Endometrial microvascular endothelial cells (primary cell): ENCODE results near the gene GRB14. TPM values are rescaled to one million over a fixed set of nuclear protein-coding genes. Genes with fewer than 3 reads are reported as not detected.
"Not testable (repeated sequence)": the region's sequence is repeated elsewhere in the genome, so short reads cannot be mapped to it uniquely, and the experiment has no call there.

Experiments
- in situ Hi-C: cut with HindIII; loops from 2 replicates; pipeline ENCODE4 v1.10.0; 2017; ENCODE audit warnings: low sequenced_read_pairs, low pct_unique_long_range_greater_than_20kb; ENCODE audit errors: inconsistent ontology term
- total RNA-seq: library from RNA; depleted of rRNA; stranded (reverse); fragments of >200 nt; gene quantifications from one replicate; pipeline ENCODE4 v1.2.3, GENCODE V29; 2015; ENCODE audit errors: inconsistent ontology term

GRB14 gene
- total RNA-seq, 1 donor from 2014 or later = 0.09 TPM

DNA sequence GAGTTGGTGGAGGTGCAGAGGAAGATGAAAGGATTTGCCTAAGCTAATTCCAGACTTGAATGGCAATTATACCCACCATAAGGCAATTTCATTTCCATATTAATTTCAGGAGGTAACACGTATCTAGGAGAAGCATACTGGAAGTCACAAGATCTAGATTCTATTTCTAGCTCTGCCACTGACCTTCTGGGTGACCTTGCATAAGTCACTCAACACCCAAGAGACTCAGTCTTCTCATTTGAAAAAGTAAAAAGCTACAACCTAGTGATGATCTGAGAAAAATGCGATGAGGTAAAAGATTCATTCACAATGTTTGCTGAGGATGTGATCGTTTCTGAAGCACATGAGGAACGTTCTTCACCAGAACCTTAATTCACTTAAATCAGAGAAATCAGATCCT, 55.9 kb downstream of the GRB14 start:
- in situ Hi-C loops = no loop called here

GRCh38 chr2:164562666-164563065, 58.6 kb downstream of the GRB14 start:
- in situ Hi-C loops = no loop called here

- in situ Hi-C loops = no loop called here
Measured at GRCh38 chr2:164561991-164562390, 59.3 kb downstream of the GRB14 start.

DNA sequence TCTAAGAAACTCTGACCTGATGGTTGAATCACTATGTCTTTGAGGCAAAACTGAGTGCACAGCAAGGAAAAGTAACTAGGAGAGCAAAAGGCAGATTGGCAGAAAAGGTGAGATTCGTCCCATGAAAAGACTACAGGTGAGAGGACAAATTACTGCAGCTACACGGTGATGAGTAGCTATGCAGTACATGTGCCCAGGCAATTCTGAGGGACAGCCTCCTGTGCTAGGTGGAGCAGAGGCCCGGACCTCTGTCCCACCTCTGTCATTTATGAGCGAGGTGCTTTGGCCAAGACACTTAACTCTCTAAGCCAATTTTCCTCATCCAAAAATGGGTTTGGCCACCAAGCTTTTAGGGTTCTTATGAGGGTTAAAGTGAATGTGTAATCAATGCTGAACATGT, 59.9 kb downstream of the GRB14 start:
- in situ Hi-C loops = no loop called here

GRCh38 chr2:164560902-164561301, 60.4 kb downstream of the GRB14 start:
- in situ Hi-C loops = no loop called here

DNA sequence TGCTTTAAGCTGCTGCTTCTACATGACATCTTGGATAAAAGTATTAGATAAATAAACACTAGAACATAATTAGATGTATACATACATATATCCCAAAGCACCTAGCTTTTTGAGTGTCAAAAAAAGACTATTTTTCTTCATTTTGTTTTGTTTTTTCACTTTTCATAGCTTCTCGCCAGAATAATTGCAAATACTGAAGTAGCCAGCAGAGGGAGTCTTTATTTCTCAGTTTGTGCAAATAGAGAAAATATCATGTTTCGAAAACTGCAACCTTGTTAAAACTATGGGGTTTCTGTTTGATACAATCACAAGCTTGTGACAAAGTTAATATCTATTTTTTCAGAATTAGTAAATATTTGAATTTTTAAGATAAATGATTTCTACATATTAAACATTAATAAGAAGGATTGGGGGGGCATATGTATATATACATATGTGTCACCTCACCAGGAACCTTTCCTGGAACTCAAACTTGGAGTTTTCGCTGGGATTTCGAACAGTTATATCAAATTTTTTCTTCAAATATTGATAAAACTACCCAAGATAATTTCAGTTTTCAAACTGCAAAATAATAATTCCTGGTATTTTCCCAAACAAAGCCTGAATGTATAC, 61.0 kb downstream of the GRB14 start:
- in situ Hi-C loops = no loop called here

- in situ Hi-C loops = no loop called here
Measured at GRCh38 chr2:164558450-164558849, 62.8 kb downstream of the GRB14 start.

DNA sequence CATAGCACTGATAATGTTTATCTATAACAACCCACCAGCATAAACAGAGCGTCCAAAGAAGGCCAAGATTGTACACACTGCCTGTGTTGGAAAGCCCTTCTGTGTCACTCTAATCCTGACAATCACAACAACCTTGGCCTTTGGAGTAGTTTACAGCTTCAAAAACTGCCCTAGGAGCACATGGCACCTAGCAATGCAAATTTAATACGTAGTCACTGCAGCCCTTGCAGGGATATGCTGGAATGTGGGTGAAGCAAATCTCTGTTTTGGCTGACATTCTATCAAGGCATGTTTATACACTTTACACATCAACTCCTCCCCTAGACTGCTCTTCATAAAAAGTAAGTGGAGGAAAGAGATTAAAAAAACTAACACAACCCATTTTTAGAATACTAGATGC, 66.8 kb downstream of the GRB14 start:
- in situ Hi-C loops = no loop called here

GRCh38 chr2:164551519-164551918, 69.8 kb downstream of the GRB14 start:
- in situ Hi-C loops = no loop called here

GRCh38 chr2:164549705-164550104, 71.6 kb downstream of the GRB14 start:
- in situ Hi-C loops = not testable (repeated sequence)

- in situ Hi-C loops = no loop called here
Measured at GRCh38 chr2:164545484-164545883, 75.8 kb downstream of the GRB14 start.

DNA sequence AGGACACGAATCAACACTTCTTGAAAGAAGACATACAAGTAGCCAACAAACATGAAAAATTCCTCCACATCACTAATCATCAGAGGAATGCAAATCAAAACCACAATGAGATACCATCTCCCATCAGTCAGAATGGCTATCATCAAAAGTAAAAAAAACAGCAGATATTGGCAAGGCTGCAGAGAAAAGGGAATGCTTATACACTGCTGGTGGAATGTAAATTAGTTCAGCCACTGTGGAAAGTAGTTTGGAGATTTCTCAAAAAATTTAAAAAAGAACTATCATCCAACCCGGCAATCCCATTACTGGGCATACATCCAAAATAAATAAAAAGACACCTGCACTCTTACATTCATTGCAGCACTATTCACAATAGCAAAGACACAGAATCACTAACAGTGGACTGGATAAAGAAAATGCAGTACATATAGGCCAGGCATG, 78.7 kb downstream of the GRB14 start:
- in situ Hi-C loops = no loop called here

GRCh38 chr2:164538240-164538866, 82.9 kb downstream of the GRB14 start:
- in situ Hi-C loops = no loop called here

- in situ Hi-C loops = no loop called here
Measured at GRCh38 chr2:164535280-164536025, 85.8 kb downstream of the GRB14 start.

GRCh38 chr2:164530464-164530863, 90.8 kb downstream of the GRB14 start:
- in situ Hi-C loops = no loop called here

DNA sequence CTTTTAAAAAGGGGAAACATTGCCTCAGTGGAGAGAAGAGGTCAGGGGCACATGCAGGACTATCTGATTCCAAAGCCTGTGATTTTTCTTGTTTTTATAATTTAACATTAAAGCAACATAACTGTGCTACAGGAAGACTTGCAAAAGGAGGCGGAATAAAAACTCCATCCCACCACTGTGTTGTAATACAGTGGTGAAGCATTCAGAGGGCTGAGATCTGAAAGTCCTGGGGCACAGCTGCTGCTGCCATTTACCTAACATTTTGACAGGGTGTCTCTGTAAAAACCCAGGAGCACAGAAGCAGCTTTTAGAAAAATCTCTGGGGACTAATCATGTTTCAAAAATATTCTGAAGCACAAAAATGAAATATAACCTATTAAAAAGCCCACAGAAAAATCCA, 97.6 kb downstream of the GRB14 start:
- in situ Hi-C loops = no loop called here

GRCh38 chr2:164523009-164523408, 98.3 kb downstream of the GRB14 start:
- in situ Hi-C loops = no loop called here

GRCh38 chr2:164522561-164522981, 98.7 kb downstream of the GRB14 start:
- in situ Hi-C loops = no loop called here

DNA sequence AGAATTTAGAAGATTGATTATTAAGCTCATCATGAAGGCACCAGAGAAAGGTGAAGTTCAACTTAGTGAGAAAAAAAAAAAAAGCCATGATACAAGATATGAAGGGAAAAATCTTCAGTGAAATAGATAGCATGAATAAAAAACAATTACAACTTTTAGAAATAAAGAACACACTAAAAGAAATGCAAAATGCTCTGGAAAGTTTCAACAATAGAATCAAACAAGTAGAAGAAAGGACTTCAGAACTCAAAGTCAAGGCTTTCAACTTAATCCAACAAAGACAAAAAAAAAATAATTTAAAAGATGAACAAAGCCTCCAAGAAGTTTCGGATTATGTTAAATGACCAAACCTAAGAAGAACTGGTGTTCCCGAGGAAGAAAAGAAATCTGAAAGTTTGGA, 105.5 kb downstream of the GRB14 start:
- in situ Hi-C loops = no loop called here

DNA sequence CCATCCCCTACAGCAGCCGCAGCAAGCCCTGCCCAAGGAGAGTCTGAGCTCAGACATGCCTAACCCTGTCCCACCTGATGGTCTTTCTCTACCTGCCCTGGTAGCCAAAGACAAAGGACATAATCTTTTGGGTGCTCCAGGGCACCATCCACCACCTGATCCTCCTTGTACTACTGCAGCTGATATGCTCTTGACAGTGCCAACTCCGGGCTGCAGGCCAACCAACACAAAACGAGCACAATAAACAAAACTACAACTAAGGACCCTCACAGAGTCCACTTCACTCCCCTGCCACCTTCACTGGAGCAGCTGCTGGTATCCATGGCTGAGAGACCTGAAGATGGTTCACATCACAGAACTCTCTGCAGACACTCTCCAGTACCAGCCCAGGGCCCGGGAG, 106.3 kb downstream of the GRB14 start:
- in situ Hi-C loops = no loop called here
